Measurements from ENCODE around the gene OSBP2. TPM values are rescaled to one million over a fixed set of nuclear protein-coding genes. Genes with fewer than 3 reads are reported as not detected.
"Not testable (repeated sequence)": the region's sequence is repeated elsewhere in the genome, so short reads cannot be mapped to it uniquely, and the experiment has no call there.

OSBP2 gene
- polyA plus RNA-seq, 1 experiment: 0.77 TPM

DNA sequence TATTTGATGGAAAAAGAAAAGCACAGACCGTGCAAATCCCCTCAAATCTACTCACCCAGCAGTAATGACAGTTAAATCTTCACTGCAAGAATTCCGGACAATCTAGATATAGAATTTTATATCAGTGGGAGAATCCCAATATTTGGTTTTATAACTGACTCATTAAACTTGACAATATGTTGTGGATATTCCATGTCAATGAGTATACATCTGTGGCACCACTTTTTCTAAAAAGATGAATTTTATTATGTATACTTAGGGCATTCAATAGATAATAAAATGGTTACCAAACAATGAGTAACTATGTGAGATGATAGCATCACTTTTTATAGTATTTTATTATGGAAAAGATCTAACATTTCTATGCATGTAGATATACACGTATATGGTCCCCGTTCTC lies 79.9 kb downstream of the OSBP2 start:
- DNase-seq (ENCODE audit: low read depth): no peak
- ChIA-PET POLR2A (no interaction called here), CTCF (interaction anchor here (0.8 to 2.4 kb wide), 2 partner anchors 141 to 145 kb away, joined by 3 to 5 read pairs; no protein-coding TSS in a partner anchor)
- Histone ChIP-seq H3K36me3 (ENCODE audit: control insufficient read depth, insufficient read depth, low read length) (no peaks in the 10 kb centered on the region), H3K4me3 (ENCODE audit: low read depth, low read length) (no peak overlapping the region), H3K27me3 (ENCODE audit: control insufficient read depth, insufficient read depth, low read length) (no peaks in the 10 kb centered on the region)
- TF ChIP-seq, protein P1, sequence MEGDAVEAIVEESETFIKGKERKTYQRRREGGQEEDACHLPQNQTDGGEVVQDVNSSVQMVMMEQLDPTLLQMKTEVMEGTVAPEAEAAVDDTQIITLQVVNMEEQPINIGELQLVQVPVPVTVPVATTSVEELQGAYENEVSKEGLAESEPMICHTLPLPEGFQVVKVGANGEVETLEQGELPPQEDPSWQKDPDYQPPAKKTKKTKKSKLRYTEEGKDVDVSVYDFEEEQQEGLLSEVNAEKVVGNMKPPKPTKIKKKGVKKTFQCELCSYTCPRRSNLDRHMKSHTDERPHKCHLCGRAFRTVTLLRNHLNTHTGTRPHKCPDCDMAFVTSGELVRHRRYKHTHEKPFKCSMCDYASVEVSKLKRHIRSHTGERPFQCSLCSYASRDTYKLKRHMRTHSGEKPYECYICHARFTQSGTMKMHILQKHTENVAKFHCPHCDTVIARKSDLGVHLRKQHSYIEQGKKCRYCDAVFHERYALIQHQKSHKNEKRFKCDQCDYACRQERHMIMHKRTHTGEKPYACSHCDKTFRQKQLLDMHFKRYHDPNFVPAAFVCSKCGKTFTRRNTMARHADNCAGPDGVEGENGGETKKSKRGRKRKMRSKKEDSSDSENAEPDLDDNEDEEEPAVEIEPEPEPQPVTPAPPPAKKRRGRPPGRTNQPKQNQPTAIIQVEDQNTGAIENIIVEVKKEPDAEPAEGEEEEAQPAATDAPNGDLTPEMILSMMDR (IDR thresholded peaks at IDR 0.05; ENCODE audit: insufficient read depth, low read depth, low read length): no peak

DNA sequence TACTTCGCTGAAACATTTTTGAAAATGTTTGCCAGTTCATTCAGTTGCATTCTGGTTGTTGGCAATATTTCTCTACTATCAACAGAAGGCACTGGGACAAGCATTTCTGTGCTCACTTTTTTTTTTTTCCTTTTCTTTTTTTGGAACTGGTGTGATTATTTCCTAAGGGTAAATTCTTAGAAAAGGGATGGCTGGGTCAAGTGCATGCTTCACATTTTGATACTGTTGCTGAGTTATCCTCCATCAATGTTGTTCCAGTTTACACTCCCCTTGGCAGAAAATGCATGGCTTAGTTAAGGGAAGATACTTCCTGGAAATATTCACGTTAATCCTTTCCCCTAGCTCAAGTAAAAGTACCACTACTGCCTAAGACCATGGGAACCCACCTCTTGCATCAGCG lies 81.8 kb downstream of the OSBP2 start:
- DNase-seq (ENCODE audit: low read depth): no peak
- TF ChIP-seq, protein P1 (IDR thresholded peaks at IDR 0.05; ENCODE audit: insufficient read depth, low read depth, low read length): no peak
- no peaks in the 10 kb centered on the region for H3K36me3 ChIP-seq (ENCODE audit: control insufficient read depth, insufficient read depth, low read length)
- H3K27me3 ChIP-seq (ENCODE audit: control insufficient read depth, insufficient read depth, low read length): no peaks in the 10 kb centered on the region
- ChIA-PET CTCF (interaction anchor here (1.2 kb wide), 1 partner anchor 144 kb away, joined by 3 read pairs; no protein-coding TSS in a partner anchor), POLR2A (no interaction called here)
- no peak overlapping the region for H3K4me3 ChIP-seq (ENCODE audit: low read depth, low read length)

- H3K36me3 ChIP-seq (ENCODE audit: control insufficient read depth, insufficient read depth, low read length); H3K27me3 ChIP-seq (ENCODE audit: control insufficient read depth, insufficient read depth, low read length); POLR2A ChIA-PET; DNase-seq (ENCODE audit: low read depth); H3K4me3 ChIP-seq (ENCODE audit: low read depth, low read length): not testable (repeated sequence)
- CTCF ChIA-PET: interaction anchor here (0.7 to 2.2 kb wide), 3 partner anchors 13 to 22 kb away, joined by 3 to 10 read pairs (median 4); no protein-coding TSS in a partner anchor
These were observed 82.5 kb downstream of the OSBP2 start for GRCh38 chr22:30777146-30777545.

- H3K4me3 ChIP-seq (ENCODE audit: low read depth, low read length): no peak overlapping the region
- POLR2A ChIA-PET: no interaction called here
- no peaks in the 10 kb centered on the region for H3K36me3 ChIP-seq (ENCODE audit: control insufficient read depth, insufficient read depth, low read length)
- CTCF ChIA-PET: interaction anchor here (0.7 to 2.2 kb wide), 3 partner anchors 14 to 23 kb away, joined by 3 to 10 read pairs (median 4); no protein-coding TSS in a partner anchor
- H3K27me3 ChIP-seq (ENCODE audit: control insufficient read depth, insufficient read depth, low read length): no peaks in the 10 kb centered on the region
- TF ChIP-seq, protein P1 (IDR thresholded peaks at IDR 0.05; ENCODE audit: insufficient read depth, low read depth, low read length): no peak
- no peak for DNase-seq (ENCODE audit: low read depth)
These were observed 82.9 kb downstream of the OSBP2 start for GRCh38 chr22:30777587-30777986.

DNA sequence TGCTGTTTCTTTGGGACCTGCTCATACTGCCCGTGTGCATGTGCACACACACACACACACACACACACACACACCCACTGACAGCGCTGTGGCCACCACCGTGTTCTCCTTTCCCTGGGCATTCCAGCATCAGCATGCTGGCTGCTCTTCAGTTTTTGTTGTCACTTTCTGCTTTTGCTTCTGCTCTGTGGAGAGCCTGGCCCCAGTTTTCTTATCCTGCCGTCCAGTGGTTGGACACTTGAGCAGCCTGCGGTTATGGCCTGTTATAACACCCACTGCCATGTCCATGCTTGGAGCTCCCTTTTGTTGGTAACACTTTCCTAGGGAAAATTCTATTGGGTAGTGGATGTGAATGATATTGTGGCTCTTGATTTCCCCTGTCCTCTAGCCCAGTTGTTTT lies 83.6 kb downstream of the OSBP2 start:
- no peak overlapping the region for H3K4me3 ChIP-seq (ENCODE audit: low read depth, low read length)
- CTCF ChIA-PET: interaction anchor here (2.2 kb wide), 1 partner anchor 15 kb away, joined by 10 read pairs; no protein-coding TSS in a partner anchor
- H3K27me3 ChIP-seq (ENCODE audit: control insufficient read depth, insufficient read depth, low read length): no peaks in the 10 kb centered on the region
- H3K36me3 ChIP-seq (ENCODE audit: control insufficient read depth, insufficient read depth, low read length): no peaks in the 10 kb centered on the region
- TF ChIP-seq, protein P1 (IDR thresholded peaks at IDR 0.05; ENCODE audit: insufficient read depth, low read depth, low read length): no peak
- no peak for DNase-seq (ENCODE audit: low read depth)
- POLR2A ChIA-PET: no interaction called here

DNA sequence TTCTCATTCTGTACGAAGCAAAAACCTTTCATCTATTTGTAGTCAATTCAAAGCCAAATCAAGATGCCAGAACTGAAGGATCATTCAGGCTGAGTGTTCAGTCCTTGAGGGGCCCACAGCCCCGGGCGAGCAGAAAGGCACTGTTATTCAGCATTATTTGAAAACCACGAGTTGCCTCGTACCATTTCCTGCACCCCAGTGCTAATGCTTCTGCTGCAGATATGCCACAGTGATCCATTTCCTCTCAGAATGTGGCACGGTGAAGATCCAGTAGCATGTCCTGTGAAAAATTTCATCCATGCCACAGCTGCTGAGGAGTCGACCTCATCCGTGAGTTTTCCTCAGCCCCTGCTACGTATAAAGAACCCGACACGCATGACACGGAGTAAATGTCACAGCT lies 85.4 kb downstream of the OSBP2 start:
- Histone ChIP-seq H3K4me3 (ENCODE audit: low read depth, low read length) (no peak overlapping the region), H3K27me3 (ENCODE audit: control insufficient read depth, insufficient read depth, low read length) (no peaks in the 10 kb centered on the region), H3K36me3 (ENCODE audit: control insufficient read depth, insufficient read depth, low read length) (no peaks in the 10 kb centered on the region)
- CTCF ChIA-PET: interaction anchor here (1.0 kb wide), 2 partner anchors 13 to 140 kb away, joined by 3 to 4 read pairs; no protein-coding TSS in a partner anchor
- DNase-seq (ENCODE audit: low read depth): no peak
- POLR2A ChIA-PET: no interaction called here
- TF ChIP-seq, protein P1 (IDR thresholded peaks at IDR 0.05; ENCODE audit: insufficient read depth, low read depth, low read length): no peak
